Measurements from ENCODE around the gene KLHL25.

KLHL25 gene

DNA sequence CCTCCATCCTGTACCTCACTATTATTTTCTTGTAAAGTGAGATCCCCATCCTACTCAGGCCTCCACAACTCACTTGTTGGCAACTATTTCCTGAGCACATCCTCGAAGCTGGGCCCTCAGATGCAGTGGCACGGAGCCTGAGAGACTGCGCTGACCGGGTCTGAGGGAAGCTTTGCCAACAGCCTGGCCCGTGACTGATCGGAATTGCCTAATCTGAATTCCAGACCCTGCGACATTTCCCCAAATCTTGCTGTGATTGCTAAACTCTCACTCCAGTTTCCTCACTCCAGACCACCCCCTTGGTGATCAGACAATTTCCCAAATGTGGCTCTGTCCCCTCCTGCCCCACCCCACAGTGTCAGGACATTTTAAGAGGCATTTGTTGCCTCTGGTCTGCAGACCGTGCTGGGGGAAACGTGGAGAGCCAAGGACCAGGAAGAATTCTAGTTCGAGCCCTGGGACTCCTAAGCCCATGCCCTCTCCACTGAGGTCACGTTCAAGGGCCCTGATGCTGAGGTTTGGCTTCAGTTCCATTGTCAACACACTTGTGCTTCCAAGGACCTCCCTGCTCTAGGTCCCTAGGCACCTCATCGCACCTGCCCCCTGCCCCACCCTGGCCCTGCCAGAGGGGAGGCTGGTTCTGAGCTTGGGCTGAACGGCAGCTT, 22.8 kb downstream of the KLHL25 start:
- DNase-seq (ENCODE audit: low read depth), result peak; percentile 20
- TF ChIP-seq, protein P1, sequence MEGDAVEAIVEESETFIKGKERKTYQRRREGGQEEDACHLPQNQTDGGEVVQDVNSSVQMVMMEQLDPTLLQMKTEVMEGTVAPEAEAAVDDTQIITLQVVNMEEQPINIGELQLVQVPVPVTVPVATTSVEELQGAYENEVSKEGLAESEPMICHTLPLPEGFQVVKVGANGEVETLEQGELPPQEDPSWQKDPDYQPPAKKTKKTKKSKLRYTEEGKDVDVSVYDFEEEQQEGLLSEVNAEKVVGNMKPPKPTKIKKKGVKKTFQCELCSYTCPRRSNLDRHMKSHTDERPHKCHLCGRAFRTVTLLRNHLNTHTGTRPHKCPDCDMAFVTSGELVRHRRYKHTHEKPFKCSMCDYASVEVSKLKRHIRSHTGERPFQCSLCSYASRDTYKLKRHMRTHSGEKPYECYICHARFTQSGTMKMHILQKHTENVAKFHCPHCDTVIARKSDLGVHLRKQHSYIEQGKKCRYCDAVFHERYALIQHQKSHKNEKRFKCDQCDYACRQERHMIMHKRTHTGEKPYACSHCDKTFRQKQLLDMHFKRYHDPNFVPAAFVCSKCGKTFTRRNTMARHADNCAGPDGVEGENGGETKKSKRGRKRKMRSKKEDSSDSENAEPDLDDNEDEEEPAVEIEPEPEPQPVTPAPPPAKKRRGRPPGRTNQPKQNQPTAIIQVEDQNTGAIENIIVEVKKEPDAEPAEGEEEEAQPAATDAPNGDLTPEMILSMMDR (IDR thresholded peaks at IDR 0.05; ENCODE audit: control insufficient read depth, insufficient read depth, low read depth, low read length, missing control alignments), result no peak
- no peak overlapping the region for H3K4me3 ChIP-seq (ENCODE audit: control insufficient read depth, low read depth, low read length)

DNA sequence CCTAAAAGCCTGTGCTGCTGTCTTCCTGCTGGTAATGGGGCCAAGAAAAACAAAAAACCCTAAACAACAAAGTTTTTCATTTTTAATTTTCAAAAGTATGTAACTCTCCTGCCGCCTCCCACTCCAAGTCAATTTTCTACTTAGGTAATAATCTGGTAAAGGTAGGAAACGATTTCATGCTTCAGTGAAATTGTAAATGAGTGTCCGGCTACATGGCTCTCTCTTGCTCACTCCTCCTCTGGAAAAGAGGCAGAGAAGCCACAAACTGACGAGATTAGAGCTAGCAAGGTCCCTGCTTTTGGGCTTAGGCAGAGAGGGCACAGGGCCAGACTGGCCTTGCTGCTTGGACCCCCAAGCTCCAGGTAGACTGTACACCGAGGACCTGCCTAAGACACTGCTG, 23.5 kb downstream of the KLHL25 start:
- DNase-seq (ENCODE audit: low read depth), result no peak
- TF ChIP-seq, protein P1 (IDR thresholded peaks at IDR 0.05; ENCODE audit: control insufficient read depth, insufficient read depth, low read depth, low read length, missing control alignments), result no peak
- H3K4me3 ChIP-seq (ENCODE audit: control insufficient read depth, low read depth, low read length), result no peak overlapping the region

DNA sequence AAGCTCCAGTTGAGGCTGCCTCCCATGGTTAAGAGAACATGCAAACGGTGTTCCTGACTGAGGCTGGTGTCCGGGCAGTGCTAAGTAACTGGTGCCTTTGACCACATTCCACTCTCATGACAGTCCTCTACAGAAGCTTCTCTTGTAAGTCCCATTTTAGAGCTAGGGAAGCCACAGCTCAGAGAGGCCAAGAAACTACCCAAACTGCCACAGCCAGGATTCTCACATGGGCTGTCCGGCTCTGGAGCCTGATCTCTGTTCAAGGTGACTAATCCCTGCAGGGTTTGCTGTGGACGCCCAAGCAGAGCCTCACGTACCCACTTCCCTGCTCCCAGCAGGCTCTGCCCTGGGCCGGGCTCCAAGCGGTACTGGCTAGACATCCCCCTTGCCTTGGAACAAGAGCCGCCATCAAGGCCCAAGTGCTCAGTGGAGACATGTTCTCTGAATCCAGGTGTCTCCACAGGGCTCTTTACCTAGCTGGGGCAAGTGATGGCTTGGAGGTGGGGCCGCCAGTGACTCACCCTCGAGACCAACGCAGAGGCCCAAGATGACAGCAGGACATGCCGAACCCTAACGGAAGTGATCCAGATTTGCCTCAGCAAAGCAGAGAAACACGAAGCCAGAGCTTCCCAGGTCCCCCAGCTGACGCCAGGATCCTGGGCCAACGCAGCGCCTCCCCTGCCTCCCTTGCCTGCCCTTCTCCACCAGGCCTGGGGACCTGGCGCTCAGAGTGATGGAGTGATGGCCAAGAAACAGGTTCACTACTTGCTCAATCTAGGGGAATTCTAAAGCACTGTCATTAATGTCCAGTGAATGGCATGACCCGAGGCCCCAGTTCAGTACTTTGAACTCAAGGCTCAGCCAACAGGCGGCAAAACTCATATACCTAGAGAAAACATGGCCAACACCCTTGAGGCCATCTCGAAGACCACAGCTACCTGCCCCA, 24.4 kb downstream of the KLHL25 start:
- DNase-seq (ENCODE audit: low read depth), result no peak
- no peak overlapping the region for H3K4me3 ChIP-seq (ENCODE audit: control insufficient read depth, low read depth, low read length)
- TF ChIP-seq, protein P1 (IDR thresholded peaks at IDR 0.05; ENCODE audit: control insufficient read depth, insufficient read depth, low read depth, low read length, missing control alignments), result no peak

DNA sequence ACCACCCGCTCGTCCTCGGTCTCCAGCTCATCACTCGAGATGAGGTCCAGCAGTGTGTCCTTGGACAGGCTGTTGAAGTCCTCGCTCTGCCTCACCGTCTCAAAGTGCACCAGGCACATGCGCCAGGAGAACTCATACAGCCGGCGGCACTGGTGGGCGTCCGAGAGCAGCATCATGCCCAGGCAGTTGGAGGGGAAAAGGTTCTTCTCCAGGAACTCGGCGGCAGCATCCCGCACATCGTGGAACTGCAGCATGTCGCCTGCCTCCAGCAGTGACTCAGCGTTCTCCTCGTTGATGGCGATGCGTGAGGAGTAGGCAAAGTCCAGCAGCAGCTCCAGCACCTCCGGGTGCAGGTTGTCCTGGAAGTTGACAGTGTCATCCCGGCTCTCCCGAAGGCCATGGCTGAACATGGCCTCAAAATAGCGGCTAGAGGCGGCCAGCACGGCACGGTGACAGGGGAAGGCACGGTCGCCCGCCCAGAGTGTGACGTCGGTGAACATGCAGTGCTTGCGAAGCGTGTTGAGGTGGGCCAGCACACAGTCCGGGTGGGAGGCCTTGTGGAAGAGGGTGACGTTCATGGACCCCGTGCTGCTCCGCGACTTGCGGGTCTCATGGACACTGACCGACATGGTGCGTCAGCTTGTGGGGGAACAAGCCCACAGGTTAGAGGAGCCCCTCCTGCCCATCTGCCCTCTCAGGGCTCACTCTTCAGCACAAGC, 25.4 kb downstream of the KLHL25 start:
- H3K4me3 ChIP-seq (ENCODE audit: control insufficient read depth, low read depth, low read length), result no peak overlapping the region
- TF ChIP-seq, protein P1 (IDR thresholded peaks at IDR 0.05; ENCODE audit: control insufficient read depth, insufficient read depth, low read depth, low read length, missing control alignments), result no peak
- no peak for DNase-seq (ENCODE audit: low read depth)

DNA sequence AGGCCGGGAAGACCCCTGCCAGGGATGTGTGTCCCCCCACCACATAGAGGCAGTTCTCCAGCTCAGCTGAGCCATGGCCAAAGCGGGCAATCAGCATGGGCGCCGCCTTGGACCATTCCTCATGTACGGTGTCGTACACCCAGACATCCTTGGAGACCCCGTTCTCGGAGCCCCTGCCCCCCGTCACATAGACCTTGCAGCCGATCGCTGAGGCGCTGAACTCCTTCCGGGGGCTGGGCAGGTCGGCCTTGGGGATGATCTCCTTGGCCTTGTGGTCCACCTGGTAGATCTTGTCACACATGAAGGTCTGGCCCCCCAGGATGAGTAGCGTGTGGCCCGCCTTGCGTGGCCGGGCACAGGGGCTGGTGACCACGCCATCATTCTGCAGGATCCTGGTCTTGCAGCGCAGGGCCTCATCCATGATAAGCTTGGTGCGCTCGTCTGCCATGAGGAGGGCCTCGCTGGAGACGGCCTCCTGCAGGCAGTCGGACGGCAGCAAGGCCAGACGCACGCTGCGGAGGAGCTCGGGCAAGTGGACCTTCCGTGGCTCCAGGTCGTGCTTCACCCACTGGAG, 26.0 kb downstream of the KLHL25 start:
- no peak for DNase-seq (ENCODE audit: low read depth)
- TF ChIP-seq, protein P1 (IDR thresholded peaks at IDR 0.05; ENCODE audit: control insufficient read depth, insufficient read depth, low read depth, low read length, missing control alignments), result no peak
- H3K4me3 ChIP-seq (ENCODE audit: control insufficient read depth, low read depth, low read length), result no peak overlapping the region

All from AG09309 (cell line).